OCI-LY7 (cell line): ENCODE data around the gene GABRB3. TPM values are rescaled to one million over a fixed set of nuclear protein-coding genes. Genes with fewer than 3 reads are reported as not detected.

Experiments
- Bru-seq: library from RNA; stranded (reverse); fragments of 400-500 nt; gene quantifications from one replicate; lab custom pipeline; 2021; lab: Mats Ljungman, UMichigan
- BruChase-seq, 2 experiments: library from RNA; stranded (reverse); fragments of 400-500 nt; gene quantifications; one replicate each; lab custom pipeline; 2021; lab: Mats Ljungman, UMichigan
- BruUV-seq: library from RNA; stranded (reverse); fragments of 400-500 nt; replicated peaks from 2 replicates; lab custom pipeline; 2021; lab: Mats Ljungman, UMichigan
- CTCF ChIA-PET: fragments of 300-600 bp; sonication (Branson Sonifier 250); formaldehyde crosslinking; loops from one replicate; lab custom pipeline; 2022; ENCODE audit warnings: antibody characterized with exemption; ENCODE audit not compliant: unreplicated experiment; lab: Charles Lee
- POLR2A ChIA-PET: fragments of 300-600 bp; sonication (Branson Sonifier 250); formaldehyde crosslinking; loops from one replicate; lab custom pipeline; 2022; ENCODE audit warnings: antibody characterized with exemption; lab: Charles Lee
- DNase-seq: peaks from one replicate; pipeline ENCODE4 v3.0.0-alpha.2; 2015; ENCODE audit warnings: low spot score
- H2AFZ ChIP-seq: fragments of 200-600 bp; sonication (generic), shearing (Covaris generic); 2 replicates; pipeline ENCODE4 v1.6.1; 2014; ENCODE audit warnings: mild to moderate bottlenecking, antibody characterized with exemption, low read length, moderate library complexity
- H3K27ac ChIP-seq: fragments of 200-600 bp; sonication (generic); 2 replicates; pipeline ENCODE4 v1.5.1; 2014; ENCODE audit warnings: mixed run types, low read depth, mild to moderate bottlenecking, moderate library complexity, low read length, inconsistent platforms; ENCODE audit not compliant: poor library complexity, severe bottlenecking
- H3K36me3 ChIP-seq: fragments of 200-600 bp; sonication (generic); 2 replicates; pipeline ENCODE4 v1.6.1; 2014; ENCODE audit warnings: mild to moderate bottlenecking, antibody characterized with exemption, low read length, moderate library complexity, mixed read lengths; ENCODE audit not compliant: insufficient read depth
- H3K4me1 ChIP-seq: fragments of 200-600 bp; sonication (generic); 2 replicates; pipeline ENCODE4 v1.5.1; 2014; ENCODE audit warnings: mild to moderate bottlenecking, low read length; ENCODE audit not compliant: insufficient read depth, poor library complexity, severe bottlenecking
- H3K4me2 ChIP-seq: fragments of 200-600 bp; sonication (generic); 2 replicates; pipeline ENCODE4 v1.6.1; 2014; ENCODE audit warnings: mild to moderate bottlenecking, low read length
- H3K4me3 ChIP-seq: fragments of 200-600 bp; sonication (generic); 2 replicates; pipeline ENCODE4 v1.5.1; 2014; ENCODE audit warnings: mild to moderate bottlenecking, low read depth, low read length; ENCODE audit not compliant: poor library complexity, severe bottlenecking
- H3K79me2 ChIP-seq: fragments of 200-600 bp; sonication (generic); 2 replicates; pipeline ENCODE4 v1.6.1; 2016; ENCODE audit warnings: low read depth, mild to moderate bottlenecking, low read length, moderate library complexity, mixed read lengths; ENCODE audit not compliant: insufficient read depth
- H3K9me2 ChIP-seq: fragments of 200-600 bp; sonication (generic); 2 replicates; pipeline ENCODE4 v1.6.1; 2016; ENCODE audit warnings: mild to moderate bottlenecking, low read length, mixed read lengths; ENCODE audit not compliant: insufficient read depth
- H3K9me3 ChIP-seq: fragments of 200-600 bp; sonication (generic); 2 replicates; pipeline ENCODE4 v1.6.1; 2014; ENCODE audit warnings: mild to moderate bottlenecking, mixed run types, low read length, mixed read lengths
- H4K20me1 ChIP-seq: fragments of 200-600 bp; sonication (generic); 2 replicates; pipeline ENCODE4 v1.6.1; 2014; ENCODE audit warnings: mild to moderate bottlenecking, antibody characterized with exemption, low read length, moderate library complexity, mixed read lengths; ENCODE audit not compliant: insufficient read depth
- CTCF ChIP-seq: fragments of 200-600 bp; sonication (generic); conservative IDR thresholded peaks from 2 replicates; pipeline ENCODE4 v1.5.1; 2014; ENCODE audit warnings: mild to moderate bottlenecking, antibody characterized with exemption, low read length, moderate library complexity, mixed read lengths
- EZH2phosphoT487 ChIP-seq: fragments of 200-600 bp; sonication (generic); IDR thresholded peaks from 2 replicates; pipeline ENCODE4 v1.6.1; 2018; ENCODE audit warnings: low read depth, borderline replicate concordance, mild to moderate bottlenecking, mixed run types, antibody characterized with exemption, low read length, moderate library complexity, mixed read lengths
- intact Hi-C: fragments of 100-400 bp; cut with micrococcal nuclease; formaldehyde crosslinking; loops from one replicate; pipeline ENCODE4 v1.10.0; 2022; ENCODE audit not compliant: unreplicated experiment
- long read RNA-seq: library from polyadenylated mRNA; stranded (forward); transcript quantifications from one replicate; pipeline ENCODE4 v2.0.0, GENCODE V29; 2022
- total RNA-seq, 2 experiments: library from RNA; depleted of rRNA in 1 of 2; stranded (reverse); fragments of >200 nt in 1 of 2; shearing (Covaris generic) in 1 of 2; gene quantifications; 2 replicates each; pipeline ENCODE4 v1.2.3, GENCODE V29; 2014 to 2022

The GABRB3 gene
- total RNA-seq (2014; rRNA removed; shearing (Covaris generic)) (2.8 and 3.6 TPM in 2 replicates), total RNA-seq (2022) (6.4 and 6.5 TPM in 2 replicates), Bru-seq, nascent RNA (percentile 31 among the genes with signal in this experiment), BruChase-seq, experiment 1, labeled RNA remaining after a 6-hour chase (percentile 25 among the genes with signal in this experiment), BruChase-seq, experiment 2, labeled RNA remaining after a 2-hour chase (percentile 30 among the genes with signal in this experiment)
- long read RNA-seq, partial matches to known transcripts, result 0 of 5 reads
- long read RNA-seq, other reads (novel, unspliced or antisense), result 2 of 5 reads

- BruUV-seq, result no TSS peak
- POLR2A ChIA-PET, result no interaction called here
- Histone ChIP-seq H3K9me2 (no peaks in the 10 kb centered on the region), H4K20me1 (no peaks in the 10 kb centered on the region), H3K9me3 (no peaks in the 10 kb centered on the region), H3K4me1 (no peaks in the 10 kb centered on the region), H3K79me2 (no peaks in the 10 kb centered on the region), H3K4me2 (no peak within 1 kb of the TSS), H3K36me3 (no peaks in the 10 kb centered on the region), H3K4me3 (no peak within 1 kb of the TSS), H3K27ac (no peak within 1 kb of the TSS), H2AFZ (no peak within 1 kb of the TSS)
- TF ChIP-seq CTCF, result no peak
- no peak for TF ChIP-seq EZH2phosphoT487
- DNase-seq, result no peak
- intact Hi-C loops, result no loop called here
- CTCF ChIA-PET, result no interaction called here
Observed at GRCh38 chr15:26772154-26773066, at the start of gene GABRB3. TSS of gene GABRB3 (minus strand) at chr15:26773066.

- no peak overlapping the region for H3K4me2 ChIP-seq
- intact Hi-C loops, result no loop called here
- no TSS peak for BruUV-seq
Observed at GRCh38 chr15:26807517-26808427, 34.9 kb upstream of the GABRB3 start.

More at GRCh38 chr15:26807517-26808427, 34.9 kb upstream of the GABRB3 start:
- TF ChIP-seq CTCF (no peak), EZH2phosphoT487 (no peak)
- Histone ChIP-seq H3K79me2 (no peaks in the 10 kb centered on the region), H3K4me3 (no peak overlapping the region), H2AFZ (no peak overlapping the region), H3K27ac (no peak overlapping the region), H3K36me3 (no peaks in the 10 kb centered on the region), H3K4me1 (no peaks in the 10 kb centered on the region), H3K9me2 (no peaks in the 10 kb centered on the region), H3K9me3 (no peaks in the 10 kb centered on the region), H4K20me1 (no peaks in the 10 kb centered on the region)
- no peak for DNase-seq
- ChIA-PET CTCF (no interaction called here), POLR2A (no interaction called here)
